Upper lobe of right lung (tissue), 1 donor: ENCODE data around the gene FKBP15. TPM values are rescaled to one million over a fixed set of nuclear protein-coding genes. Genes with fewer than 3 reads are reported as not detected.

Experiments used
- ATAC-seq: fragments of 200-7000 bp; cut with Tn5 transposase; one replicate; pipeline ENCODE4 v1.9.1; 2020; ENCODE audit warnings: mild to moderate bottlenecking, moderate library complexity
- DNase-seq: peaks from one replicate; pipeline ENCODE4 v3.0.0-alpha.2; 2020
- H3K27ac ChIP-seq: fragments of 200-600 bp; one replicate; pipeline ENCODE4 v1.8.0; 2022
- H3K27me3 ChIP-seq: fragments of 200-600 bp; one replicate; pipeline ENCODE4 v1.8.0; 2022; ENCODE audit warnings: mild to moderate bottlenecking
- H3K36me3 ChIP-seq: fragments of 200-600 bp; one replicate; pipeline ENCODE4 v1.8.0; 2022
- H3K4me1 ChIP-seq: fragments of 200-600 bp; one replicate; pipeline ENCODE4 v1.8.0; 2022
- H3K4me3 ChIP-seq: fragments of 200-600 bp; one replicate; pipeline ENCODE4 v1.8.0; 2022; ENCODE audit warnings: mild to moderate bottlenecking
- H3K9me3 ChIP-seq: fragments of 200-600 bp; one replicate; pipeline ENCODE4 v1.8.0; 2022
- CTCF ChIP-seq: fragments of 200-600 bp; IDR thresholded peaks from one replicate; pipeline ENCODE4 v1.8.0; 2022; ENCODE audit warnings: antibody characterized with exemption
- intact Hi-C: fragments of 100-400 bp; cut with DNase I; formaldehyde crosslinking; loops from one replicate; pipeline ENCODE4 v1.11.0; 2022
- total RNA-seq: library from RNA; stranded (reverse); fragmentation: NEBNext Ultra II Directional; extraction: Animal tissue kit (Norgen Biotek cat#: 25700); gene quantifications from one replicate; pipeline ENCODE4 v1.2.1, GENCODE V29; 2021
- donor health status: DM: no; HTN: yes; CAD: no; lungs with severe emphysema.

The FKBP15 gene
- total RNA-seq, 1 donor from 2014 or later: 60.6 TPM

GRCh38 chr9:113158446-113158845 is 62.6 kb downstream of the FKBP15 start:
- H3K27ac ChIP-seq: no peak overlapping the region
- no peak overlapping the region for H3K4me3 ChIP-seq
- TF ChIP-seq CTCF: no peak
- H3K36me3 ChIP-seq: peaks cover 51% of the 10 kb centered on the region
- intact Hi-C loops: no loop called here
- H3K27me3 ChIP-seq: no peaks in the 10 kb centered on the region
- H3K9me3 ChIP-seq: no peaks in the 10 kb centered on the region
- H3K4me1 ChIP-seq: peaks cover 5% of the 10 kb centered on the region
- DNase-seq (no peak), ATAC-seq (no peak)

GRCh38 chr9:113156880-113157279 is 64.2 kb downstream of the FKBP15 start:
- intact Hi-C loops: no loop called here
- peaks cover 37% of the 10 kb centered on the region for H3K36me3 ChIP-seq
- ATAC-seq: no peak

DNA sequence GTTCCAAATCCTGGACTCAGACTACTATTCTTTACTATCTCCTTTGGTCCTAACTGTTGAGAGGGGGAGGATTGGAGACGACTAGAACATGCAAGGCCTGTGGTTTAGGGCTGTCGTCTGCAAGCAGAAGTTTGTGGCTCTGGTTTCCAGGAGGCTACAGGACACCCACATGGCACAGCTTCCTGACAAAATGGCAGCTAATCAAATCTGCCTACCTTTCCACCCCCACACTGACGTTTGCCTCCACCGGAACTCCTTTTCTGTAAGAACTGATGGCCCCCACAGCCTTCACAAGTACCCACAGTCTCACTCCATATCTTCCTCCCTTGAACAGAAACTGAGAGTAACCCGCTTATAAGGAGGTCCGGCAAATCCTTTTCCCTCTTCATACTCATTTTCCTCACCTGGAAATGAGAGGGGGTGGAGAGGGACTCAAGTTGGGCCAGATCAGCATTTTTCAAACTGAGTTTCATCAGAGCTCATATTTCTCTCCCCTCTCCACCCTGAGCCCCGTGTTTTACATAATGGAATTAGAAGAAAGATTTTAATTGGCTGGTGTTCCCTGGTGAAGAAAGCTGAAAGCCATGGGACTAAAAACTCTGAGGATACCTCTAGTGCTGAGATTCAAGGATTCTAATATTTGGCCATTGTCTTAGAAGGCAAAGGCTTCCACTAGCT is 65.0 kb downstream of the FKBP15 start:
- DNase-seq: no peak
- ATAC-seq: peak; percentile 68
- Histone ChIP-seq H3K4me1 (peaks cover 21% of the 10 kb centered on the region), H3K36me3 (peaks cover 29% of the 10 kb centered on the region), H3K4me3 (no peak overlapping the region), H3K27me3 (no peaks in the 10 kb centered on the region), H3K9me3 (no peaks in the 10 kb centered on the region), H3K27ac (no peak overlapping the region)
- intact Hi-C loops: no loop called here
- no peak for TF ChIP-seq CTCF

More at GRCh38 chr9:113156880-113157279, 64.2 kb downstream of the FKBP15 start:
- no peaks in the 10 kb centered on the region for H3K9me3 ChIP-seq
- no peaks in the 10 kb centered on the region for H3K27me3 ChIP-seq
- H3K4me3 ChIP-seq: no peak overlapping the region
- H3K27ac ChIP-seq: no peak overlapping the region
- peaks cover 17% of the 10 kb centered on the region for H3K4me1 ChIP-seq
- DNase-seq: no peak
- TF ChIP-seq CTCF: no peak

DNA sequence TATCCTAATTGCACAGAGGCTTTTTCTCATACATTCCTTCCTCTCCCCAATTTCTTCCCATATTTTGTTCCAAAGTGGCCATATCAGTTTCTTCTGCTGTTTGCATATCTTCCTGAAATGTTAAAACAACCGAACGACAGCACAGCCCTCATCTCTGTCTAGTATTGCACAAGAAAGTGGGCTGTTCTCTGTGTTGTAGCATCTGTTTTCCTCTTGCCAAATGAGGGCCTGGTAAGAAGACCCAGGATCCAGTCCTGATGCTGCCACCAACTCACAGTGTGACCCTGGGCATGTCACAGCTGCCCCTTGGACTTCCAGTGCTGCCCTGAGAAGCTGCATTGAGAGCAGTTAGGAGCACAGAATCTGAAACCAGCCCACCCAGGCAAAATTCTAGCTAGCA is 66.1 kb downstream of the FKBP15 start:
- Histone ChIP-seq H3K27me3 (no peaks in the 10 kb centered on the region), H3K27ac (peak overlapping the region; percentile 61), H3K4me1 (peaks cover 21% of the 10 kb centered on the region), H3K9me3 (no peaks in the 10 kb centered on the region), H3K36me3 (peaks cover 20% of the 10 kb centered on the region), H3K4me3 (no peak overlapping the region)
- no peak for ATAC-seq
- no peak for DNase-seq
- no peak for TF ChIP-seq CTCF
- intact Hi-C loops: no loop called here

GRCh38 chr9:113154471-113154870 is 66.6 kb downstream of the FKBP15 start:
- Histone ChIP-seq H3K27ac (peak overlapping the region; percentile 61), H3K27me3 (no peaks in the 10 kb centered on the region), H3K4me1 (peaks cover 21% of the 10 kb centered on the region), H3K9me3 (no peaks in the 10 kb centered on the region), H3K4me3 (no peak overlapping the region), H3K36me3 (peaks cover 16% of the 10 kb centered on the region)
- intact Hi-C loops: no loop called here
- no peak for TF ChIP-seq CTCF
- ATAC-seq (no peak), DNase-seq (no peak)

DNA sequence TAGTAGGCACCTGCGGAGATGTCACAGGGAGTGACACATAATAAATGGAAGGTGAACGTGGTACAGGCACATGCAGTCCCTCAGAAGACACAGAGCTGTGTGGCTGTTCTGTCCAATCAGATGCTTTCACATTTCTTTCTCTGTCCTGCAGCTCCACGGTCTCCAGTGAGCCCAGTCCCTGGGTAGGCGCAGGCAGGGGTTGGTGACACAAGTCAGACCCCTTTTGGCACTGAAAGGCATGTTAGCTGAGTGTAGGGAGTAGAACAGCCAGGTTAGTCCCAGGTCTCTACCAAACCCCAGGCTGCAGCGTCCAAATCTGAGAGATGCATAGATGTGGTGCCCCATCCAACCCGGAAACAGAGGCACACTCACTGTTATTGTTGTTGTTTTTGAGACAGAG is 67.5 kb downstream of the FKBP15 start:
- H3K4me3 ChIP-seq: no peak overlapping the region
- no peak for TF ChIP-seq CTCF
- peaks cover 21% of the 10 kb centered on the region for H3K4me1 ChIP-seq
- H3K9me3 ChIP-seq: no peaks in the 10 kb centered on the region
- H3K27ac ChIP-seq: no peak overlapping the region
- peaks cover 7% of the 10 kb centered on the region for H3K36me3 ChIP-seq
- intact Hi-C loops: no loop called here
- no peaks in the 10 kb centered on the region for H3K27me3 ChIP-seq
- no peak for ATAC-seq
- DNase-seq: no peak
